ENCODE results near the gene SPI1.

SPI1 gene

DNA sequence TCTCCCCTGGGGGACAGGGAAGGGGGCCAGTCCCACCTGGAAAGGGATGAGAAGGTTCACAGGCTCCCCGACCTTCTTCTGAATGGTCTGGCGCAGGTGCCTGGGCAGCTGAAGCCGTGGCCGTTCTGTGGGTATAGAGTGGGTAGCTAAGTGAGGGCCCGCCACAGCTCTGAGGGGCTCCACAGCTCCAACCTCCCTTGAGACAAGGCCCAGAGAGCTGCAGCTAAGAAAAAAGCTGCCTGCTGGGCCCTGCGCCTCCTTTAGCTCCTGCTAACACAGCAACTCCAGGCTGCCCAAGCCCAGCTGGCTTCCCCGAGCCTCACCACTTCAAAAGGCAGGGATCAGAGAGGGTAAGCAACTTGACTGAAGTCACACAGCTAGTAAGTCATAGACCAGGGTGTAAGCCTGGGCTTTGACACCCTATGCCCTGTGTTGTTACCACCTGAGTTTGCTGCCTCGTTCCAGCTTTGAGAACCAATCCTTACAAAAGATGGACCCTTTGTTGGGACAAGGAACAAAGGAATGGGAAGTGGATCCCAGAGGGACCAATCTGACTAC, 44.4 kb downstream of the SPI1 start:
- DNase-seq, result no peak
- H3K9me3 Mint-ChIP-seq, result no peaks in the 10 kb centered on the region
- H3K4me3 Mint-ChIP-seq, result no peak overlapping the region
- H3K27ac Mint-ChIP-seq, result no peak overlapping the region
- TF ChIP-seq CTCF (IDR thresholded peaks at IDR 0.05), result no peak
- peaks cover 2% of the 10 kb centered on the region for H3K36me3 Mint-ChIP-seq (ENCODE audit: low read depth)
- H3K27me3 Mint-ChIP-seq (ENCODE audit: low read depth, poor library complexity), result no peaks in the 10 kb centered on the region
- peaks cover 16% of the 10 kb centered on the region for H3K4me1 Mint-ChIP-seq

GRCh38 chr11:47333526-47333845, 44.9 kb downstream of the SPI1 start:
- H3K9me3 Mint-ChIP-seq, result no peaks in the 10 kb centered on the region
- DNase-seq, result no peak
- no peak for TF ChIP-seq CTCF (IDR thresholded peaks at IDR 0.05)
- peaks cover 7% of the 10 kb centered on the region for H3K36me3 Mint-ChIP-seq (ENCODE audit: low read depth)
- H3K27ac Mint-ChIP-seq, result no peak overlapping the region
- peaks cover 16% of the 10 kb centered on the region for H3K4me1 Mint-ChIP-seq
- H3K27me3 Mint-ChIP-seq (ENCODE audit: low read depth, poor library complexity), result no peaks in the 10 kb centered on the region
- H3K4me3 Mint-ChIP-seq, result no peak overlapping the region

- Mint-ChIP-seq H3K27me3 (ENCODE audit: low read depth, poor library complexity) (no peaks in the 10 kb centered on the region), H3K27ac (no peak overlapping the region), H3K4me1 (peaks cover 16% of the 10 kb centered on the region), H3K9me3 (no peaks in the 10 kb centered on the region), H3K4me3 (no peak overlapping the region), H3K36me3 (ENCODE audit: low read depth) (peaks cover 8% of the 10 kb centered on the region)
- TF ChIP-seq CTCF (IDR thresholded peaks at IDR 0.05), result no peak
- no peak for DNase-seq
Measured at GRCh38 chr11:47332791-47333525, 45.4 kb downstream of the SPI1 start.

DNA sequence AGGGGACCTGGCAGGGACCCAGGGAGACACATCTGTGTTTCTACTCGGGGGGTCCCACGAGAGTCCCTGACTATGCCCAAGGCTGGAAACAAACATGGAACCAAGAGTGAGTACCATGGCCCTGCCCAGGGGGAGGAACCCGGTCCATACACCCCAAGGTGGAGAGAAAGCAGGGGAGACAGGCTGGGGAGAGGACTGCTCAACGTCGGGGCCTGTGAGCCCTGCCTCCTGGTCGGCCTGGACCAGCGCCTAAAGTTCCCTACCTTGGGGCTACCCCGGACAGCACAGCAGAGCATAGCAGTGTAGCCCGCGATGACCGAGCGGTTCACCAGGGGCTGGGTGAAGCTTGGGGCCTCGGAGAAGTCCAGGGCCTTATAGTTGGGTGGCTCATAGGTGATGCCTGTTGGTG, 46.0 kb downstream of the SPI1 start:
- Mint-ChIP-seq H3K27ac (no peak overlapping the region), H3K27me3 (ENCODE audit: low read depth, poor library complexity) (no peaks in the 10 kb centered on the region), H3K4me3 (no peak overlapping the region)

GRCh38 chr11:47331454-47332302, 46.7 kb downstream of the SPI1 start:
- peaks cover 16% of the 10 kb centered on the region for H3K4me1 Mint-ChIP-seq
- no peak for DNase-seq
- no peak for TF ChIP-seq CTCF (IDR thresholded peaks at IDR 0.05)
- no peak overlapping the region for H3K4me3 Mint-ChIP-seq
- no peaks in the 10 kb centered on the region for H3K9me3 Mint-ChIP-seq
- H3K27me3 Mint-ChIP-seq (ENCODE audit: low read depth, poor library complexity), result no peaks in the 10 kb centered on the region
- peaks cover 14% of the 10 kb centered on the region for H3K36me3 Mint-ChIP-seq (ENCODE audit: low read depth)
- H3K27ac Mint-ChIP-seq, result peak overlapping the region; percentile 90

More for the DNA sequence above, 46.0 kb downstream of the SPI1 start:
- peaks cover 16% of the 10 kb centered on the region for H3K4me1 Mint-ChIP-seq
- H3K36me3 Mint-ChIP-seq (ENCODE audit: low read depth), result peaks cover 14% of the 10 kb centered on the region
- DNase-seq, result no peak
- H3K9me3 Mint-ChIP-seq, result no peaks in the 10 kb centered on the region
- no peak for TF ChIP-seq CTCF (IDR thresholded peaks at IDR 0.05)

All from nephron progenitor cell (in vitro differentiated cells).